SK-N-DZ (cell line): ENCODE data around the gene GP2.
"Not testable (repeated sequence)": the region's sequence is repeated elsewhere in the genome, so short reads cannot be mapped to it uniquely, and the experiment has no call there.

Experiments
- DNase-seq: peaks from one replicate; pipeline ENCODE4 v3.0.0-alpha.2; 2015; ENCODE audit warnings: low spot score

The GP2 gene

DNA sequence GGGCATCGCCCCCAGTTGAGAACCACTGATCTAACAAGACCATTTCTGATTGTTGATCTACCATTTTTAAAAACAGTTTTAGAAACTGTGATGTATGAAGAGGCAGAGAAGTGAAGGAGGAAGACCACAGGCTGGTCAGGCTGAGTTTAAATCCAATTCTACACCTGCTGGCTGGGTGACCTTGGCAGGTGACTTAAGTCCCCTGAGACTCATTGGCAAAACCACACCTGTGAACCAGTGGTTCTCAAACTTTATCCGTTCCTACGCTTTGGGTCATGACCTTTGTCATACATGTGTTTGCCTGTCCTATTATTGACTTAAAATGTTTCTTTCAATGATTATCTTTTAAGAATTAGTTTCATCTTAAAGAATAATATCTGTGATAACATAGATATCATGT lies 2.3 kb downstream of the GP2 start:
- no peak for DNase-seq

DNA sequence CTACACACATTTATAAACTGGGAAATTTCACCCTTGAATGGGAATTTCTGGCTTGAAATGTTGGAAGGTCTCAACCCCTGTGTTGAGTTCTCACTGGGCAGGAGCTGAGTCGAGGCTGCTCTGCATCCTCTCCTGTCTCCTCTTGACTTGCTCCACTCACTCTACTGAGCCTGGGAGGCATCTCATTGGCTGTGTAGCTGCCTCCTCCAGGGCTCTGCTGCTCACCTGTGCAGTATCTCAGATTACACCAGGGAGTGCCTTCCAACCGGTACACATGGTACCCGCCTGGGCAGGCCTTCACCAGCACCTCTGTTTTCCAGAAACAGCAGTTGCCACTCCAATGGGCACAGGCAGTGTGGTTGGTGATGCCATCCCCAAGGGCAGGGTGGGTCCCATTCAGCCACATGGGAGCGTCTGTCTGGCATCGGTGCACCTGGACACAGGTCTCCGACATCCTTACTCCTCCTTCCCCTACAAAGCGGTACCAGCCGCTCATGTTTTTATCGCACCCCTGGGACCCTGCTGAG lies 3.7 kb downstream of the GP2 start:
- DNase-seq = no peak

DNA sequence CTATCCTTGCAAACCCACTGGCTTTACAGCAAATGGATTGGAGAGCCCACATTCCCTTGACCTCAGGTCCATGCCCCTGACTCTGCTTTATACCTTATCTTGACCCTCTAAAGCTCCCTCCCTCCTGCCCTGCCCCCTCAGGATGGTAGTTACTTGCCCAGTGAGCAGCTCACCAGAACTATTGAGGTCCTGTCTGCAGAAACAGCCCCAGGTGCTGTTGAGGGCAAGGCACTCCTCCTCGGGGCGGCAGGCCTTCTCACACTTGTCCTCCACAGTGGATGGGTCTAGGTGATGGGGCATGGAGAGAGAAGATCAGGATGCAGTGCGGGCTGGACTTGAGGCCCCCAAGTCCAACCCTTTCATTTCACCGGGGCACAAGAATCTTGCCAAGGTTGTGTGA lies 4.6 kb downstream of the GP2 start:
- DNase-seq = no peak

DNA sequence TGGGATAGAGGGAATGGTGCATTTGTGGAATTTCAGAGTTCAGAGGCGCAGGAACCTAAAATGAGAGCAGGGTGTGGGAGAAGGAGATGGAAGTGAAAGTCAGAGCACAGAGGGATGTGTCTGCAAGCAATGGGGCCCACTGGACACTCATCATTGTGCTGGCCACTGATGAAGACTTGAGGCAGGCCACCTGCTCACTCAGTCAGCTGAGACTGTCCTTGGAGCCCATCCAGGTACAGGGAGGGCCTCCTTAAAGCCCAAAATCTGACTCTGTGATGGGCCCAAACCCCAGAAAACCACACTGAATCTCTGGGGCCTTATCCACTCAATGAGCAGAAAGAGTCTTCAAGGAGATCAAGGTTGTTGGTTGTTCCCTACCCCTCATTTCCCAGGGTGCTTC lies 5.6 kb downstream of the GP2 start:
- no peak for DNase-seq

DNA sequence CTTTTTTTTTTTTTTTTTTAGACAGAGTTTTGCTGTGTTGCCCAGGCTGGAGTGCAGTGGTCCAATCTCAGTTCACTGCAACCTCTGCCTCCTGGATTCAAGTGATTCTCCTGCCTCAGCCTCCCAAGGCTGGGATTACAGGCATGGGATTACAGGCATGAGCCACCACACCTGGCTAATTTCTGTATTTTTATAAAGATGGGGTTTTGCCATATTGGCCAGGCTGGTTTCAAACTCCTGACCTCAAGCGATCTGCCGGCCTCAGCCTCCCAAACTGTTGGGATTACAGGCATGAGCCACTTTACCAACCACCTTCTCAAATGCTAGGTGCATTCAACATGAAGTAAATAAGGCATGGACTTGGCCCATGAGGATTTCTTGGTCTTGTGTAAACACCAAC lies 6.3 kb downstream of the GP2 start:
- DNase-seq = not testable (repeated sequence)

DNA sequence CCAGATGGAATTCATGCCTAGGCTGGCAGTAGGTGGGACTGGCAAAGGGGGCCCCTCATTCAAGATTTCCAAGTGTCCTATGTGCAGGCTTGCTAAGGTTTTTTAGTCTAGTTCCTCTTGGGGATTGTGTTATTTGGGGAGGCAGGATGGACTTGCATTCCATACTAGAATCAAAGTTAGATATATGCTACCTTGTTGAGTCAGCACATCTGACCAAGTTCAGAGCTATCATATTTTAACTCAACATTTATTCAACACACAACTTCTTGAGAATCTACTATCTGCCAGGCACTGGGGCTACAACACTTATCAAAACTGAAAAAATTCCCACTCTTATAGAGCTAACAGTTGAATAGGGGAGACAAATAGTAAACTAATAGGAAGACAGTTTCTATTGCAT lies 6.7 kb downstream of the GP2 start:
- DNase-seq = no peak

DNA sequence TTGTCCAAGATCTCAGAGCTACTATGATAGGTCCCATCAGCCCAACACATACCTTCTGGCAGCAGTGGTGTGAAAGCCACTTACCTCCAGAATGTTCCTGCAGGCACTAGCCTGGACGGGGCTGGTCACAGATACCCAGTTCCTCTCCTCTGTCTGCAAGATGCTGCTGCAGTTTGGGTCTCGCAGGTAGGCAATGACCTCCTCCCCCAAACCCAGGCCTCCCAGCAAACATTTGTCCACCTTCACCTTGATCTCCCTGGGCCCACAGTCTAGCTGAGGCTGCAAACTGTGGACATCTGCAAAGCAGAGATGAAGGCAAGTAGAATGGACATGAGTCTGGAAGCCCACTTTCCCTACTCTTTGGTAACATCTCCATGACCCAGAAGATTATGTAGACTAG lies 7.1 kb downstream of the GP2 start:
- DNase-seq = no peak

DNA sequence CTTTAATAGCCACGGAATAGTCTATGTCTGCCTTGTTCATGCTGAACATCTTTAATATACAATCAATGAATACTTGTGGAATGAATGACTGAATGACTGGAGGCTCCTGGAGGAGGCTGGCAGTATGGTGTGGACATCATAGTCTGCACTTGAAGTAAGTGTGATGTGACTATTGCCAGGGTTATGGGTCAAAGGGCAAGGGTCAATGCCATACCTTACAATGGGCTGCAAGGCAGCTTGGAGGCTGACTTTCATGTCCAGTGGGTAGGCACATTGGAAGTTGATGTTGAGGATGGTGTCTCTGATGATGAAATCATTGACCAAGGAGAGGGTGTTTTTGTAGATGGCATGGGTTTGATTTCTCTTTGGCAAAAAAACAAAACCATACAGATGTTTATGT lies 7.9 kb downstream of the GP2 start:
- no peak for DNase-seq

DNA sequence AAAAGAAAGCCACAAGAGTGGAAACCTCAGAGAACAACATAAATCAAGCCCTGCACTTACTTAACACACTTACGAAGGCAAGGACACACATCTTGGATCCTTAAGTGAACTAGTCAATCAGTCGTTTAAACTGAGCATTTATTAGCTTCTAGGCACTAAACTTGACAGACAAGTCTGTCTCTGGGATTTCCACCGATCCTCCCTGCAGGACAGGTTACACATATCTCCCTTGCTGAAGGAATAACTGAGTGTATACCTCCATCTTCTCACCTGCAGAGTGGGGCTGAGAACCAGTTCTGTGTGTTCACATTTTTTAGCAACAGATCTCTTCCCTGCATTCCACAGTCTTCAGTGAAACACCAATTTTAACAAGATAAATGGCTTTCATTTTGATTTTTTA lies 8.9 kb downstream of the GP2 start:
- no peak for DNase-seq

DNA sequence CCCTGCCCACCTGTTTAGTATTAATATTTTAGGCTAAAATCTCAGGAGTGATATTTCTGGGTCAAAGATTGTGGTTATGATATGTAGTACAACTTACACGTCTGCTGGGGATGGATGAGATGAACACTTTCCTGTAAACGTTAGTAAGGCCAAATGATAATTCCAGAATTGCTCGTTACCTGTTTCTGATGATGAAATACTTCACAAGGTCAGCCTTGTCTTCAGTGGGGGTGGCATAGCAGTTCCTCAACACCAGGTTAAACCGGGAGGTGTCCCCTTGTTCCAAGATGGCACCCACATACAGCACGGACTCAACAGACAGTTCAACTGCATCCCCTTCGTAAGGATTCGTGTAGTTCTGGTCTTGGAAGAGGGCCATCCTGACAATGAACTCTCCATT lies 9.3 kb downstream of the GP2 start:
- DNase-seq = no peak

DNA sequence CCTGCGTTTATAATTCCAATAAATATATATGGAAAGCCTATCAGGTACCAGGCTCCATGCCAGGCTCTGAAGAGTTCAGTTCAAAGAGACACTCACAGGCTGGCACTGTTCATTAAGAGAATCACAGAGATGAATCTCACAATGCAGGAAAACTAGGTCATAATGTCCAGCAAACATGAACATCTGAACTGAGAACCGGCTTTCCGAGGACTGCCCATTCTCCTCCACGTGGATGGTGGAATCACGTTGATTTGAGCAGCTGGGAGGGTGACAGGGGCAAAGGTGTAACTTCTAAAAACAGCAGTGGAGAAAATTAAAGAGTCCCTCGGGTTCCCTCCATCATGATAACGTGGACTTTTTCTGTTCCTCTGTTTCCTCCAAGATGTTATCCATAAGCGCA lies 10.2 kb downstream of the GP2 start:
- no peak for DNase-seq

DNA sequence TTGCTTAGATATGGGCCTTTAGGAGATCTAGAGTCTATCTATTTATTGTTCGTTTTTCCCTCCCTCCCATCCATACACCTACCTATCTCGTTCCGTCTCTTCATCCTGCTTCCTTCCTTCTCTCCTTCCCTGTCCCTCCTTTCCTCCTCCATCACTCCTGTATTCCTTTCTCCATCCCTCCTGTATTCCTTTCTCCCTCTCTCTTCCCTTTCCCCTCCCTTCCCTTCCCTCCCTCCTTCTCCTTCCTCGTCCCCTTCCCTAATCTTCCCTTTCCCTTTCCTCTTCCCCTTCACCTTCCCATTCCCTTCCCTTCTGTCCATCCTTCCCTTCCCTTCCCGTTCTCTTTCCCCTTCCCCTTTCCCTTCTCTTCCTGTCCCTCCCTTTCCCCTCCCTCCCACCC lies 10.6 kb downstream of the GP2 start:
- DNase-seq = no peak

DNA sequence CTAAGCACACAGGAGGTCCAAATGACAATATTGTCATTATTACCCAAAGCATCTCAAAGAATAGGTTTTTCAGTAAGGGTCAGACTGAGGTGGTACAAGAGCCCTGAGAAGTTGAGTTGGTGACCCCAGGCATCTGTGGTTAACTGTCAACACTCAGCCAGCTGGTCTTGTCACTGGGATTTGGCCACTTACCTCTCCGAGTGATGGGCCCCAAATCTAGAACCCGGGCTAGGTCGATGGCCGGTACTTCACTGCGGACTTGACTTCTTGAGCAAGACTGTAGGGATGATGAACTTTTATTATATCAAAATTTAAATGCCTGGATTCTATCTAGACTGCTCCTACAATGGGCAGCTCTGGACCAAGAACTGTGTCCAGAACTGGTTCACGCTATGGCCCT lies 11.5 kb downstream of the GP2 start:
- DNase-seq = no peak

DNA sequence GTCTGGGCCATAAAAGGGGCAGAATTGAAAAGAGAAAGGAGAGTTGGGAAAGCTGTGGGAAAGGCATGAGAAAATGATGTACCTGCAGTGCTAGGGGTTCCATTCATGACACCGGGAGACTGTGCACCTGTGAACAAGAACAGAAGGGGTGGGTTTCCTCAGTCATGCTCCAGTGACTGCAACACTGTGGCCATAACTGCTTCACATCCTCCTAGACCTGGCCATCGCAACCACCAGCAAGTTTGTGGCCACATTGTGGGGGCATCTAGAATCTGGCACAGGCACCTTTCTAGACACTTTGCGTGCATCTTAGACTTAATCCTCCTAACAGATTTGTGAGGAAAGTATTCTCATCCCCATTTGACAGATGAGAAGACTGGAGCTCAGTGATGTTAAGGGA lies 12.7 kb downstream of the GP2 start:
- no peak for DNase-seq

DNA sequence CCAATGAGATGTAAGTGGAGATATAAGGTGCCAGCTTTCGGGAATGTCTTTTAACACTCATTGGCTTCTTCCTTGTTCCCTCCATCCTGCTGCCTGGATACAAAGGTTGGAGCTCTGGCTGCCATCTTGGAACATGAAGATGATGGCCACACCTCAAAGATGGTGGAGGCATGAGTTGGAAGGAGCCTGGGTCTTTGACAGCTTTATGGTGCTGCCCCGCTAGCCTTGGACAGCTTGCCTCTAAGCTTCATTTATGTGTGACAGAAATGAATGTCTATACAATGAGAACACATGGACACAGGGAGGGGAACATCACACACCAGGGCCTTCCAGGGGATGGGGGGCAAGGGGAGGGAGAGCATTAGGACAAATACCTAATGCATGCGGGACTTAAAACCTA lies 13.6 kb downstream of the GP2 start:
- no peak for DNase-seq

DNA sequence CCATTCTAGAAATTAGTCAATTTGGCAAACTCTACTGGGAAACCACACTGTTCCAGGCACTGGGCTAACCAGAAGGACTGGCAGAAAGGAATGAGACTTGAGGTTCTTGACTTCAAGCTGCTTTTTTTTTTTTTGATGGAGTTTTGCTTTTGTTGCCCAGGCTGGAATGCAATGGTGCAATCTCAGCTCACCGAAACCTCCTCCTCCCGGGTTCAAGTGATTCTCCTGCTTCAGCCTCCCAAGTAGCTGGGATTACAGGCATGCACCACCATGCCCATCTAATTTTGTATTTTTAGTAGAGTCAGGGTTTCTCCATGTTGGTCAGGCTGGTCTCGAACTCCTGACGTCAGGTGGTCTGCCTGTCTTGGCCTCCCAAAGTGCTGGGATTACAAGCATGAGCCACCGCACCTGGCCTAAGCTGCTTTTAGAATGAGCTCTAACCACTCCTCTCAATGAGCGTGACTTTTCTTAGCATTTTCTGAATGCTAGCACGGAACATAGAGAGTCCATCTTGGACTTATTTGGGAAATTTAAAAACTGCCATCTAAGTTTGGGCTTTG lies 14.7 kb downstream of the GP2 start:
- DNase-seq = not testable (repeated sequence)

DNA sequence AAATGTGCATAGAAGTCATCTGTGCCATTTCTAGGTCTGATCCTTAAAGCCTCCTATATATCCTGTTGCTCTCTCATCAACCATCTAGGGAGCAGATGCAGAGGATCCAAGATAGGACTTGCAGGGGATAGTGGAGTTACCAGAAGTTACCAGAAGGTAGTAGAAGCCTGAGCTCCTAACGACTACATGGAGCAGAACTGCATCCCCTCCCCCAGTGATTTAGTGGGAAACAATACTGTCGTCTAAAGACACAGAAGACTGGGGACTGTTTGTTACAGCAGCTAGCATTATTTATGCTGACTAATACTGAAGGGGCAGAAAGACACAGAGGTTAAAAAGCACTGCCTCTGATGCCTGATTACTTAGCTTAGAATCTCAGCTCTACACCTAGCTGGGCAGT lies 15.8 kb downstream of the GP2 start:
- no peak for DNase-seq

DNA sequence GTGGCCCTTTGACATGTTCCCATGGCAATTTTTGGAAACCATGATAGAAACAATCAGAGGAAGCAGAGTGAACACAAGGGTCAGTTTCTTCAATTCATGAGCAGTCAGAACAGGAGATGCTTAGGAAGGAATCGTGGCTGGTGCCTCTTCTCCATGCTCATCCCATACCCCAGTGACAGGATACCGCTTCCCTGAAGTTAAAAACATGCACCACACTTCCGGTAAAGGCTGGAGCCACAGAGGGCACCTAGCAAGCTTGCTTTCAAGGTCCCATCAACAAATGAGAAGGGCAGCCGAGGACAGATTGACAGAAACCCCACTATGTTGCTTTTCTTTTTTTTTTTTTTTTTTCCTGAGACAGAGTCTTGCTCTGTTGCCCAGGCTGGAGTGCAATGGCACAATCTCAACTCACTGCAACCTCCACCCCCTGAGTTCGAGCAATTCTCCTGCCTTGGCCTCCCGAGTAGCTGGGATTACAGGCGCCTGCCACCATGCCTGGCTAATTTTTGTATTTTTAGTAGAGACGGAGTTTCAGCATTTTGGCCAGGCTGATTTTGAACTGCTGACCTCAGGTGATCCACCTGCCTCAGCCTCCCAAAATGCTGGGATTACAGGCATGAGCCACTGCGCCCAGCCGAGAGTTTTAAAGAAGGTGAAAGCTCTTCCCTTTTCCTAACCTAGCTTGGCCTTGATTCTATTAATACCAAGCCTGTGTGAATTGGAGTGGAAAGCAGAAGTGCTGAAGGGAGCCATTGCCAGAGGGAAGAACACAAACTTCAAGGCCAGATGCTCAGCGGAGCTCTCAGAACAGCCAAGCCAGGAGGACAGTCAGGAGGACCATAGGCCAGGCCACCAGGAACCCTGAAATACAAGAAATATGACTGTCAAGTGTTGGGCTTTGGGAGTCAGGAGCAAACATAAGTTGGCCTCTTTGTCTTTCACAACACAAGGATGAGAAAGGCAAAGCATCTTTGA lies 16.6 kb downstream of the GP2 start:
- no peak for DNase-seq

DNA sequence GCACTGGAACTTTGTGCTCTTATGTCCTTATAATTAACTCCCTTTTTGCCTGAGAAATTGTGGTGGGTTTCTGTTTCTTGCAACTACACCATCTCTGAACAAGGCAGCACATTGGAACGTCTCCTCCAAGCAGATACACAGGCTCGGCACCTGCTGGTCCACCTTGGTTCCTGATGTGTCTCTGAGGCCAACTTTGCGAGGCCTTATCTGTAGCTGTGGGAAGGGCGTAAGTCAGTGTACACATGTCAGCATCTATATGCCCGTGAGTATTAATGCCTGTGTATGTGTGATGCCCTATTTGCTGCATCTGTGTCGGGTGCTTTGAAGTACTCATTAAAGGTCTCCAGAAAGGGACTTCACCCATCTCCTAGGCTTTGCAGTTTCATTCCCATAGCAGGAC lies 17.5 kb downstream of the GP2 start:
- no peak for DNase-seq

DNA sequence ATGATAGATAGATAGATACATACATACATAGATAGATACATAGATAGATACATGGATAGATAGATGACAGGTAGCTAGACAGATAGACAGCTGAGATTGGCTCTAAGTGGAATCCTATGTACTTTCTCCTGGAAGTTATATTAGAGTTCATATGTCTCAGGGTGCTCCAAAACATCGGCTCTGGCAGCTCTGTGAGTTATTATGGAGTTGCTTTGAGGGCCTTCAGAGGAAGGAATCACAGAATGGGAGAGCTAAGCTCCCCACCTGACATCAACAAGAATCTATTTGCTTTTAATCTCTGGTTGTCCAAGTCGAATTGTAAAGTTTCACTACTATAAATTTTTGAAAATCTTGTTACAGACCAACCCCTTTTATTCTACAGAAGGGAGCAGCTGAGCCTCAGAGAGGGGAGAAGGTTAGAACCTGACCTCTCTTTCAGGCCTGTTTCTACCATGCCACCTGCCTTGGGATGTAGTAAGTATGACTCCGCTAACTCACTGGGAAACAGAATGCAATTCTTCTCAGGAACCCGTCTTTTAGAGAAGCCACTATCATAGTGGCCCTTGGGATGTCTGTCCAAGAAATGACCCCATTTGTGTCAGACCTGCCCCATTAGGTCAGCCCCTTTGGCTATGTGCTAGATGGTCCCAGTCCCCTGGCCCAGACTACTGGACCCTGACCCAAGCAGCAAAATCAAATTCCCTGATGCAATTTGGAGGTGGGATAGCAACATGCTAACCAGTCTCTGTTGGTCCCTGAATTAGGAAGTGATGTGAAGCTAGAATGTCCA lies 18.3 kb downstream of the GP2 start:
- DNase-seq = no peak

DNA sequence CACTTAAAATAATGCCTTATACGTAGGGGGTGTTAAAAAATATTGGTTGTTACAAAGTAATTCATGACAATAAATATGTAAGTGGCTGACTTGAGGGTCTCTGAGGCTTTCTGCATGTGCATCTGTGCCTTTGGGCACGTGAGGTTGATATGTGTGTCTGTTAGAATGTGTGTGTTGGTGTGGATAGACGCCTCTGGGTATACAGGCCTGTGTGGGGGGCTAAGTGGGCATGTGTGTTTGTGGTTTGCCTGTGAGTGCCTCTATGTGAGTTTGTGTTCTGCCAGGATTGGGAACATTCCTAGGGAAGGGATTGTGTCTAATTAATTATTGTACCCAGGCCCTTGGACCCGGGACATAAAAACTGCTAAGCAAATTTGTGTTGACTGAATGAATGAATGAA lies 19.0 kb downstream of the GP2 start:
- DNase-seq = no peak

DNA sequence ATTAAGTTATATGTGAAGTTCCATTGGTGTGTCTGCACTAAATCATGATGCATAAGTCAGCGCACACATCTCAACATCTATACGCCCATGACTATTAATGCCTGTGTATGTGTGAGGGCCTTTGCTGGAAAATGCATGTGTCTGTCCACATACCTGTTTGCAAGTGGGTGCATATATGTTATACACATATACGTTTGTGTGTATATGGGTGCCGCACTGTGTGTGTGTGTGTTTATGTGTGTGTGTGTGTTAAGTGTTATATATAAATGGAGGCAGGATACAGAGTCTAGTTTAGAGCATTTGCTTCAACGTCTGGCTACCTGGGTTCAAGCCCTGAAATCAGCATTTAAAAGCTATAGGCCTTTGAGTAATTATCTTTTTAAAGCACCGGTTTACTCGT lies 19.5 kb downstream of the GP2 start:
- DNase-seq = no peak
